CD4-positive, alpha-beta T cell (primary cell): ENCODE data around the gene EHHADH. TPM values are rescaled to one million over a fixed set of nuclear protein-coding genes. Genes with fewer than 3 reads are reported as not detected.

Experiments
- ATAC-seq: fragments of 200-7000 bp; cut with Tn5 transposase; one replicate; pipeline ENCODE4 v1.10.0; 2022; ENCODE audit warnings: mild to moderate bottlenecking; ENCODE audit not compliant: poor library complexity
- CTCF ChIA-PET: fragments of 350-600 bp; sonication (Branson Sonifier 250); formaldehyde crosslinking; loops from one replicate; lab custom pipeline; 2021; ENCODE audit warnings: antibody characterized with exemption, inconsistent platforms; lab: Charles Lee
- POLR2A ChIA-PET: fragments of 350-600 bp; sonication (Branson Sonifier 250); formaldehyde crosslinking; loops from one replicate; lab custom pipeline; 2021; ENCODE audit warnings: antibody characterized with exemption, inconsistent platforms; lab: Charles Lee
- DNase-seq, 14 experiments: peaks; one replicate each; pipeline ENCODE4 v3.0.0-alpha.2; 2013 to 2020; ENCODE audit warnings: mixed read lengths in 2 of 14
- H3K27ac ChIP-seq, 2 donors: one replicate each; pipeline versions ENCODE4 v1.5.1 to v1.7.0; 2013; ENCODE audit warnings: low read length in 2 of 2, low read depth in 1 of 2, mild to moderate bottlenecking in 1 of 2
- H3K27me3 ChIP-seq, 2 experiments: 1 replicate in 1 of 2; 2 replicates in 1 of 2; pipeline versions ENCODE4 v1.6.1 to v1.7.0; 2013; ENCODE audit warnings: low read length in 2 of 2, control low read depth in 1 of 2, mild to moderate bottlenecking in 1 of 2, moderate library complexity in 1 of 2; ENCODE audit not compliant: insufficient read depth in 2 of 2, control insufficient read depth in 1 of 2
- H3K36me3 ChIP-seq: one replicate; pipeline ENCODE4 v1.6.1; 2013; ENCODE audit warnings: low read length, control low read depth; ENCODE audit not compliant: insufficient read depth
- H3K4me1 ChIP-seq: one replicate; pipeline ENCODE4 v1.6.1; 2013; ENCODE audit warnings: low read length, control low read depth; ENCODE audit not compliant: insufficient read depth
- H3K4me3 ChIP-seq: one replicate; pipeline ENCODE4 v1.5.1; 2013; ENCODE audit warnings: mild to moderate bottlenecking, low read length, moderate library complexity
- H3K9me3 ChIP-seq, 2 experiments: 1 replicate in 1 of 2; 2 replicates in 1 of 2; pipeline versions ENCODE4 v1.6.1 to v1.7.0; 2013; ENCODE audit warnings: low read length in 2 of 2, mild to moderate bottlenecking in 2 of 2, control low read depth in 1 of 2, moderate library complexity in 1 of 2; ENCODE audit not compliant: control insufficient read depth in 1 of 2, insufficient read depth in 1 of 2
- H3K27ac Mint-ChIP-seq: one replicate; pipeline ENCODE4 v1.8.0; 2020; ENCODE audit warnings: mixed read lengths
- H3K27me3 Mint-ChIP-seq: one replicate; pipeline ENCODE4 v1.8.0; 2021; ENCODE audit warnings: mixed read lengths
- H3K36me3 Mint-ChIP-seq: one replicate; pipeline ENCODE4 v1.8.0; 2021; ENCODE audit warnings: low read depth, mixed read lengths
- H3K4me1 Mint-ChIP-seq: one replicate; pipeline ENCODE4 v1.8.0; 2021; ENCODE audit warnings: low read depth, mixed read lengths
- H3K4me3 Mint-ChIP-seq: one replicate; pipeline ENCODE4 v1.8.0; 2020; ENCODE audit warnings: mild to moderate bottlenecking, mixed read lengths
- H3K9me3 Mint-ChIP-seq: one replicate; pipeline ENCODE4 v1.8.0; 2020; ENCODE audit warnings: mixed read lengths
- intact Hi-C, 2 experiments: fragments of 100-400 bp; cut with DNase I in 1 of 2; cut with micrococcal nuclease in 1 of 2; formaldehyde crosslinking; loops; one replicate each; pipeline versions ENCODE4 v1.15.1 to v1.9.0; 2023 to 2025; cut with DNase I, micrococcal nuclease
- total RNA-seq, 174 experiments: library from RNA in 2 of 174; stranded (reverse) in 2 of 174; gene quantifications; one replicate each; pipeline ENCODE4 v1.2.3 and lab custom pipeline; 2021 to 2026
- TF ChIP-seq, protein P1 (sequence below): fragments of 200-600 bp; IDR thresholded peaks from one replicate; pipeline ENCODE4 v1.8.0; 2022; ENCODE audit warnings: antibody characterized with exemption, mild to moderate bottlenecking

EHHADH gene
- total RNA-seq, 2 experiments from 2014 or later: 0.11 to 0.52 TPM

DNA sequence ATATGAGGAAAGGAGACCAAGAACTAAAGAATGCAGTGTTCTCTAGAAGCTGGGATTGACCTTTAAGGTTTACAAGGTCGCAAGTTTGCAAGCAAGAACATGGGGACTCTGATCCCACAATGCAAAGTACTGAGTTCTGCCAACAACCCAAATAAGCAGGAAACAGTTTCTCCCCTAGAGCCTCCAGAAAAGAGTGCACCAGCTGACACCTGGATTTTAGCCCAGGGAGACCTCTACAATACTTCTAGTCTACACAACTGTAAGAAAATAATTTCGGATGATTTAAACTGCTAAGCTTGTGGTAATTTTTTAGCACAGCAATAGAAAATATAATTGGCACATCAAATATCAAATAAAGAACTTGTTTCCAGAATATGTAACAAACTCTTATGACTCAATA, 46.4 kb downstream of the EHHADH start:
- H3K27me3 ChIP-seq: no peaks in the 10 kb centered on the region
- Mint-ChIP-seq H3K36me3 (no peaks in the 10 kb centered on the region), H3K27ac (no peak overlapping the region), H3K4me1 (no peaks in the 10 kb centered on the region), H3K27me3 (no peaks in the 10 kb centered on the region), H3K9me3 (no peaks in the 10 kb centered on the region), H3K4me3 (no peak overlapping the region)
- ChIA-PET POLR2A (no interaction called here), CTCF (interaction anchor here (0.6 kb wide), 1 partner anchor 10 kb away, joined by 4 read pairs; no protein-coding TSS in a partner anchor)
- TF ChIP-seq, protein P1, sequence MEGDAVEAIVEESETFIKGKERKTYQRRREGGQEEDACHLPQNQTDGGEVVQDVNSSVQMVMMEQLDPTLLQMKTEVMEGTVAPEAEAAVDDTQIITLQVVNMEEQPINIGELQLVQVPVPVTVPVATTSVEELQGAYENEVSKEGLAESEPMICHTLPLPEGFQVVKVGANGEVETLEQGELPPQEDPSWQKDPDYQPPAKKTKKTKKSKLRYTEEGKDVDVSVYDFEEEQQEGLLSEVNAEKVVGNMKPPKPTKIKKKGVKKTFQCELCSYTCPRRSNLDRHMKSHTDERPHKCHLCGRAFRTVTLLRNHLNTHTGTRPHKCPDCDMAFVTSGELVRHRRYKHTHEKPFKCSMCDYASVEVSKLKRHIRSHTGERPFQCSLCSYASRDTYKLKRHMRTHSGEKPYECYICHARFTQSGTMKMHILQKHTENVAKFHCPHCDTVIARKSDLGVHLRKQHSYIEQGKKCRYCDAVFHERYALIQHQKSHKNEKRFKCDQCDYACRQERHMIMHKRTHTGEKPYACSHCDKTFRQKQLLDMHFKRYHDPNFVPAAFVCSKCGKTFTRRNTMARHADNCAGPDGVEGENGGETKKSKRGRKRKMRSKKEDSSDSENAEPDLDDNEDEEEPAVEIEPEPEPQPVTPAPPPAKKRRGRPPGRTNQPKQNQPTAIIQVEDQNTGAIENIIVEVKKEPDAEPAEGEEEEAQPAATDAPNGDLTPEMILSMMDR: no peak
- no peak overlapping the region for H3K27ac ChIP-seq
- ATAC-seq: no peak
- peaks cover 3% of the 10 kb centered on the region for H3K4me1 ChIP-seq
- no peak for DNase-seq
- no peaks in the 10 kb centered on the region for H3K9me3 ChIP-seq
- intact Hi-C loops: no loop called here
- H3K4me3 ChIP-seq: no peak overlapping the region
- no peaks in the 10 kb centered on the region for H3K36me3 ChIP-seq

DNA sequence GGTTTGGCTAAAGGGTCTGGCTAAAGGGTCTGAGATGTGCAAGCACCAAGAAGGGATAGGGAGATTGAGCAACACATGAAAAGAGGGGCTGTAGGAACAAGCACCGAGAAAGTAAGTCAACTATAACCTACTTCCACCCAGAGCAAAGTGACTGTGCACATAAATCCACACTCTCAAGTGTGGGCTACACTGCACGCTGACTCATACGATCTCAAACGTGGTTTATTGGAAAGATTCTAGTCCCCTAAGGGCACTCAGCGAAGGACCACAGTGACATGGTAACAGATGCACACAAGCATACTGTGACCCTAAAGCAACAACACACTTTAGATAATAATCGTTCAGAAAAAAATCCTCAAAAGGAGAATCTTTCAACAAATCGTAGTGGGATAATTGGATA, 48.0 kb downstream of the EHHADH start:
- Histone ChIP-seq H3K36me3 (no peaks in the 10 kb centered on the region), H3K4me3 (no peak overlapping the region), H3K27me3 (no peaks in the 10 kb centered on the region), H3K9me3 (no peaks in the 10 kb centered on the region), H3K27ac (no peak overlapping the region), H3K4me1 (peaks cover 3% of the 10 kb centered on the region)
- no peaks in the 10 kb centered on the region for H3K9me3 Mint-ChIP-seq
- H3K4me3 Mint-ChIP-seq: no peak overlapping the region
- CTCF ChIA-PET: no interaction called here
- TF ChIP-seq, protein P1: no peak
- intact Hi-C loops: no loop called here
- no peaks in the 10 kb centered on the region for H3K4me1 Mint-ChIP-seq
- no peaks in the 10 kb centered on the region for H3K27me3 Mint-ChIP-seq
- DNase-seq: no peak
- no peaks in the 10 kb centered on the region for H3K36me3 Mint-ChIP-seq
- no peak overlapping the region for H3K27ac Mint-ChIP-seq
- no peak for ATAC-seq
- POLR2A ChIA-PET: no interaction called here

DNA sequence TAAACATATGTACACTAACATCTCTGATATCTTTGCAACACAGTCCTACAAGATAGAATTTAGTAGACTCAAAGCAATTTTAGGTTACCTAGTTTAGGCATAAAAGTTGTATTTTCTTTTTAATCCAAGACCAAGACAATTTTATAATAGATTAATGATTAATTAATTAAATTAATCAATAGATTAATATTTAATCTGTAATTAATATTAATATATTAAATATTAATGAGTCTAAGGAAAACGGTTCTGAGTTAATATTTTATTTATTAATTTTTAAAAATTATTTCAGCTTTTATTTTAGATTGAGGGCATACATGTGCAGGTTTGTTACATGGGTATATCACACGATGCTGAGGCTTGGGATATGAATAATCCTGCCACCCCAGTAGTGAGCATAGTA, 49.0 kb downstream of the EHHADH start:
- Histone ChIP-seq H3K36me3 (no peaks in the 10 kb centered on the region), H3K9me3 (no peaks in the 10 kb centered on the region), H3K4me3 (no peak overlapping the region), H3K4me1 (peaks cover 3% of the 10 kb centered on the region), H3K27me3 (no peaks in the 10 kb centered on the region), H3K27ac (no peak overlapping the region)
- TF ChIP-seq, protein P1: no peak
- intact Hi-C loops: no loop called here
- Mint-ChIP-seq H3K36me3 (no peaks in the 10 kb centered on the region), H3K9me3 (no peaks in the 10 kb centered on the region), H3K27me3 (no peaks in the 10 kb centered on the region), H3K27ac (no peak overlapping the region), H3K4me3 (no peak overlapping the region), H3K4me1 (no peaks in the 10 kb centered on the region)
- no peak for ATAC-seq
- CTCF ChIA-PET: no interaction called here
- DNase-seq: no peak
- POLR2A ChIA-PET: no interaction called here
